Breast epithelium (tissue), 4 donors: ENCODE data around the gene GUCY1A2. TPM values are rescaled to one million over a fixed set of nuclear protein-coding genes. Genes with fewer than 3 reads are reported as not detected.

ENCODE experiments used
- DNase-seq, 2 donors: peaks; one replicate each; pipeline ENCODE4 v3.0.0-alpha.2; 2019; ENCODE audit warnings: low spot score in 2 of 2
- H3K27ac ChIP-seq, 2 donors: fragments of 200-600 bp; sonication (generic) in 1 of 2; one replicate each; pipeline ENCODE4 v1.5.1; 2016 to 2019; ENCODE audit warnings: mild to moderate bottlenecking in 1 of 2
- H3K27me3 ChIP-seq, 2 donors: fragments of 200-600 bp; sonication (generic) in 1 of 2; one replicate each; pipeline versions ENCODE4 v1.5.1 to v1.6.0; 2017 to 2019; ENCODE audit warnings: control low read depth in 1 of 2, mild to moderate bottlenecking in 1 of 2
- H3K36me3 ChIP-seq: fragments of 200-600 bp; one replicate; pipeline ENCODE4 v1.5.1; 2019
- H3K4me1 ChIP-seq, 2 donors: fragments of 200-600 bp; sonication (generic); one replicate each; pipeline ENCODE4 v1.5.1; 2016 to 2019; ENCODE audit warnings: control low read depth in 1 of 2
- H3K4me3 ChIP-seq, 3 donors: fragments of 200-600 bp; sonication (generic); 1 replicate in 2 of 3; 2 replicates in 1 of 3; pipeline ENCODE4 v1.5.1; 2016 to 2019; ENCODE audit warnings: mild to moderate bottlenecking in 3 of 3, moderate library complexity in 2 of 3
- H3K9me3 ChIP-seq, 2 donors: fragments of 200-600 bp; sonication (generic) in 1 of 2; one replicate each; pipeline ENCODE4 v1.5.1; 2016 to 2019; ENCODE audit warnings: control low read depth in 1 of 2
- CTCF ChIP-seq, 3 donors: fragments of 450-650 bp; IDR thresholded peaks; one replicate each; pipeline ENCODE4 v1.5.1; 2016 to 2017; ENCODE audit warnings: antibody characterized with exemption in 3 of 3, mild to moderate bottlenecking in 3 of 3, moderate library complexity in 3 of 3
- POLR2A ChIP-seq: fragments of 450-650 bp; IDR thresholded peaks from one replicate; pipeline ENCODE4 v1.6.1; 2016; ENCODE audit warnings: antibody characterized with exemption, mild to moderate bottlenecking, moderate library complexity
- POLR2AphosphoS5 ChIP-seq, 3 donors: sonication (generic); formaldehyde crosslinking; IDR thresholded peaks; one replicate each; pipeline ENCODE4 v1.6.1; 2017; ENCODE audit warnings: antibody characterized with exemption in 3 of 3
- intact Hi-C: fragments of 100-400 bp; cut with DNase I; formaldehyde crosslinking; loops from one replicate; pipeline ENCODE4 v1.15.1; 2023; ENCODE audit warnings: low total_unique reads
- total RNA-seq, 3 donors: library from RNA; depleted of rRNA; stranded (reverse); fragments of >200 nt; gene quantifications; one replicate each; pipeline ENCODE4 v1.1.0, GENCODE V29; 2016

Gene GUCY1A2
- total RNA-seq, 3 donors from 2014 or later, result 3.2 to 5.3 (median 4.9) TPM

- intact Hi-C loops, result no loop called here
- TF ChIP-seq POLR2A (no peak), CTCF (IDR thresholded peaks at IDR 0.05) (no peak), POLR2AphosphoS5 (IDR thresholded peaks at IDR 0.05) (no peak)
- no peaks in the 10 kb centered on the region for H3K9me3 ChIP-seq
- H3K4me3 ChIP-seq, result no peak overlapping the region
- H3K27ac ChIP-seq, result no peak overlapping the region
- H3K4me1 ChIP-seq, result no peaks in the 10 kb centered on the region
- H3K27me3 ChIP-seq, result no peaks in the 10 kb centered on the region
- H3K36me3 ChIP-seq, result no peaks in the 10 kb centered on the region
- no peak for DNase-seq
These were observed 197.0 kb downstream of the GUCY1A2 start for GRCh38 chr11:106821291-106821690.

GRCh38 chr11:106818443-106818842 is 199.8 kb downstream of the GUCY1A2 start:
- H3K9me3 ChIP-seq, result no peaks in the 10 kb centered on the region
- no peak overlapping the region for H3K4me3 ChIP-seq
- H3K27ac ChIP-seq, result no peak overlapping the region
- TF ChIP-seq CTCF (IDR thresholded peaks at IDR 0.05), result no peak
- no peaks in the 10 kb centered on the region for H3K27me3 ChIP-seq
- intact Hi-C loops, result no loop called here
- no peaks in the 10 kb centered on the region for H3K4me1 ChIP-seq
- DNase-seq, result no peak
- H3K36me3 ChIP-seq, result no peaks in the 10 kb centered on the region

- Histone ChIP-seq H3K27me3 (no peaks in the 10 kb centered on the region), H3K27ac (no peak overlapping the region), H3K36me3 (no peaks in the 10 kb centered on the region), H3K4me1 (no peaks in the 10 kb centered on the region), H3K9me3 (no peaks in the 10 kb centered on the region), H3K4me3 (no peak overlapping the region)
- intact Hi-C loops, result no loop called here
- no peak for TF ChIP-seq POLR2A
- TF ChIP-seq CTCF (IDR thresholded peaks at IDR 0.05), result no peak
- TF ChIP-seq POLR2AphosphoS5 (IDR thresholded peaks at IDR 0.05), result no peak
- no peak for DNase-seq
These were observed 203.1 kb downstream of the GUCY1A2 start for GRCh38 chr11:106815209-106815608.

- H3K4me3 ChIP-seq, result no peak overlapping the region
- H3K36me3 ChIP-seq, result no peaks in the 10 kb centered on the region
- H3K4me1 ChIP-seq, result no peaks in the 10 kb centered on the region
- TF ChIP-seq POLR2AphosphoS5 (IDR thresholded peaks at IDR 0.05) (no peak), POLR2A (no peak), CTCF (IDR thresholded peaks at IDR 0.05) (no peak)
- DNase-seq, result no peak
- H3K9me3 ChIP-seq, result no peaks in the 10 kb centered on the region
- intact Hi-C loops, result no loop called here
- no peaks in the 10 kb centered on the region for H3K27me3 ChIP-seq
- H3K27ac ChIP-seq, result no peak overlapping the region
These were observed 204.5 kb downstream of the GUCY1A2 start for GRCh38 chr11:106813806-106814205.

GRCh38 chr11:106794058-106794457 is 224.2 kb downstream of the GUCY1A2 start:
- H3K4me1 ChIP-seq, result no peaks in the 10 kb centered on the region
- no peaks in the 10 kb centered on the region for H3K36me3 ChIP-seq
- no peak for TF ChIP-seq CTCF (IDR thresholded peaks at IDR 0.05)
- TF ChIP-seq POLR2AphosphoS5 (IDR thresholded peaks at IDR 0.05), result no peak
- TF ChIP-seq POLR2A, result no peak
- DNase-seq, result no peak
- no peak overlapping the region for H3K27ac ChIP-seq
- H3K27me3 ChIP-seq, result no peaks in the 10 kb centered on the region
- no peak overlapping the region for H3K4me3 ChIP-seq
- H3K9me3 ChIP-seq, result peaks cover 0 to 10% of the 10 kb centered on the region in 2 donors
- intact Hi-C loops, result no loop called here
